HG02588 (cell line): ENCODE data around the gene USP15.

Experiments
- ATAC-seq: cut with Tn5 transposase; IDR thresholded peaks from one replicate; pipeline ENCODE4 v1.9.1; 2021; ENCODE audit warnings: mild to moderate bottlenecking, moderate library complexity; ENCODE audit not compliant: unreplicated experiment

USP15 gene

DNA sequence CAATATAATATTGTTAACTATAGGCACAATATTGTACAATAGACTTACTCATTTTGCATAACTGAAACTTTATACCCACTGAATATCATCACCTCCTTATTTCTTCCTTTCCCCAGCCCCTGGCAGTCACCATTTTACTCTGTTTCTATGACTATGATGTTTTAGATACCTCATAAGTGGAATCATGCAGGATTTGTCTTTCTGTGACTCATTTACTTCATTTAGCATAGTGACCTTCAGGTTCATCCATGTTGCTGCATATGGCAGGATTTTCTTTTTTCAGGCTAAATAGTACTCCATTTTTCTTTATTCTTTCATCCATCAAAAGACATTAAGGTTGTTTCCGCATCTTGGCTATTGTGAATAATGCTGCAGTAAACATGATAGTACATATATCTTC is 18.9 kb downstream of the USP15 start:
- ATAC-seq = no peak

DNA sequence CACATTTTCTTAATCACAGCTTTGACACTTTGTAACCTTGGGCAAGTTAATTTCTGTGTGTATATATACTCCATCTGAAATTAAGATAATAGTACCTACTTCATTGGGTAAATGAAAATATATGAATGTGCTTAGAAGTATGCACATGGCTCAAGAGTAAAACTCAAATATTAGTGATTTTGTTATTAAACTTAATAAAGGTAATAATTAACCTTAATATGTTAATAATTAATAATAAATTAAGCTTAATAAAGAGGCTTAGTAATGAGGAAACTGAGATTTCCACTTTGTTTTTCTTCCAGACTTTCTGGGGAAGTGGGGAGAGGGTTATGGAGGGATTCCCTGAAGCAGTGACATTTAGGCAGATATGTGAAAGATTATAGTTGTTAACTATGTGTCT is 19.8 kb downstream of the USP15 start:
- no peak for ATAC-seq

- ATAC-seq = no peak
Observed at GRCh38 chr12:62282057-62282774, 22.0 kb downstream of the USP15 start.

DNA sequence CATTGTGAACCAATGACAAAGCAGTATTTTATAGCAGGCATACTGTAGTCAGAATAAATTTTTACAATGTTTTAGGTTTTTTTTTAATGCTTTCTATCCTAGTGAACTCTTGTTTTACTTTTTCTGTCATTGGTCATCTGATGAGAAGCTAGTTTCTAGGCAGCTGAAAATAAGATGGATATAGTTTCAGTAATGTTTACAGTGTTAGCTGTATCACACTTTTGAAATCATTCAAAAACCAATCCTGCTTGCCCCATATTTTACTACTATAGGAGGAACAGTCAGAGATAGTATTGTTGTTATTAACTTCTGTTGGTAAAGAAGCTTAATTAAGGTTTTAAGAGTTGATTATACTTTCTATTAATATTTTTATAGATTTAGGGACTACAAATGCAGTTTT is 24.5 kb downstream of the USP15 start:
- ATAC-seq = no peak

DNA sequence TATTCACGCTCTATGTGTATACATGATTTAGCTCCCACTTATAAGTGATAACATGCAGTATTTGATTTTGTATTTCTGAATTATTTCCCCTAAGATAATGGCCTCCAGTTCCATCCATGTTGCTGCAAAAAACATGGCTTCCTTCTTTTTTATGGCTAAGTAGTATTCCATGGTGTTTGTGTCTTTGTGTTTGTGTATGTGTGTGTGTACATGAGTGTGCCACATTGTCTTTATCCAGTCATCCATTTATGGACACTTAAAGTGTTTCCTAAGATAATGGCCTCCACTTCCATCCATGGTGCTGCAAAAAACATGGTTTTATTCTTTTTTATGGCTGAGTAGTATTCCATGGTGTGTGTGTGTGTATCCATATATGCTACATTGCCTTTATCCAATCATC is 25.1 kb downstream of the USP15 start:
- ATAC-seq = no peak

- no peak for ATAC-seq
Observed at GRCh38 chr12:62288328-62288727, 28.1 kb downstream of the USP15 start.

- no peak for ATAC-seq
Observed at GRCh38 chr12:62290846-62291245, 30.6 kb downstream of the USP15 start.

DNA sequence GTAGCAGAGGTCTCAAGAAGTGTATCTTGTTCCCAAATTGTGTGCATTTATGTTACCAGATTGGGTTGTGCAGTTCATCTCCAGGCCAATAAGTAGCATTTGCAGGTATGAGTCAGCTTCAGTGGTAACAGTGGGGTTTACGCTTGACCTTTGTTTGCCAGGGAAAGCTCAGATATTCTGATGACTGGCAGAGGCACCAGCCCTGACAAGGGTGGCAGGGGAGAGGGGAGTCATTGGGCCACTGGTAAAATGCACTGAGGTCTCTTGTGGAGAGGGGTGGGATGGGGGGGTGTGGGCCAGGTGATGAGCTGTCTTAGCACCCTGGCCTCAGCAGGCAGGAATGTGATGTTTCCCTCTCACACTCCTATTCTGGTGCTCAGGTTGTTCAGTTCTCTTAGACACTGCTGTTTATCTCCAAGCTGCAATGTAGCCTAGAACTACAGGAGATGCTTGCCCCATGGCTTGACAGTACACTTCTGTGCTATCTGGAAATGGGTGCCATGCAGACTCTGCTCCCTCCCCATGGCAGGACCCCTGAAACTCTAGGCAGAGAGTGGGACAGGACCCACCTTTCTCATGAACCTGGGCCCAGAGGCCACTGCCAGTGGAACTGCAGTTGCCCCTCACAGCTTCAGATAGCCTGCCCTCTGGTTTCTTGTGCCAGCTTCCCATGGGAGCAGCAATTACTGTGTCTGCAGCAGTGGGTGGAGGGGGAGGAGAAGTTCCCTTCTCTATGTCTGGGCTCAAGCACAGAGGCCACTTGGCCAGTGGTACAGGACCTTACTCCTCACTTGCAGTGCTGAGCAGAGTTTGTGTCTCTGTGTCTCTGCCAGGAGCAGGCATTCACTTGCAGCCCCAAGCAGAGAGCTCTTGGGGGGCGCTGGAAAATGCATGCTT is 31.9 kb downstream of the USP15 start:
- no peak for ATAC-seq

GRCh38 chr12:62292761-62293344 is 32.6 kb downstream of the USP15 start:
- ATAC-seq = no peak

GRCh38 chr12:62294378-62294777 is 34.2 kb downstream of the USP15 start:
- no peak for ATAC-seq

- ATAC-seq = no peak
Observed at GRCh38 chr12:62296001-62296400, 35.8 kb downstream of the USP15 start.

GRCh38 chr12:62297321-62297720 is 37.1 kb downstream of the USP15 start:
- ATAC-seq = no peak

- no peak for ATAC-seq
Observed at GRCh38 chr12:62299617-62300016, 39.4 kb downstream of the USP15 start.

GRCh38 chr12:62301080-62301798 is 41.0 kb downstream of the USP15 start:
- ATAC-seq = no peak

- ATAC-seq = no peak
Observed at GRCh38 chr12:62301799-62302133, 41.6 kb downstream of the USP15 start.

DNA sequence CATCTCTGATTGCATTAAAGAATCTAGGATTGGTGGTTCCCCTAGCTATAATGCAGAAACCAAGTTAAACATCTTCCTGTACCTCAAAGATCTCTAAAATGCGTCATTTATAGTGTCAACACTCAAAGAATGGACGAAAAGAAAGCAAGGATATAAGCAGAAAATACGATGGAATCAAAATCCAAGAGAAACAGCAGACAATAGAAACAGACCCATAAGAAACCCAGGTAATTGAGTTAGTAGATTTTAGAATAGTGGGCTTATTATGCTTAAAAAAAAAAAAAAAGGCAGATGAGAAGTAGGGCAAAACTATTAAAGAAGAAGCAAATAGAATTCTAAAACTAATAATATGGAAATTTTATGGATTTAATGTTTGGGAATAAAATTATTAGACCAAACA is 44.4 kb downstream of the USP15 start:
- no peak for ATAC-seq

- ATAC-seq = no peak
Observed at GRCh38 chr12:62305778-62306177, 45.6 kb downstream of the USP15 start.

GRCh38 chr12:62306569-62307530 is 46.6 kb downstream of the USP15 start:
- ATAC-seq = no peak

GRCh38 chr12:62308201-62308600 is 48.0 kb downstream of the USP15 start:
- no peak for ATAC-seq

GRCh38 chr12:62313727-62314380 is 53.6 kb downstream of the USP15 start:
- ATAC-seq = no peak
